PC-3 (cell line): ENCODE data around the gene KLF5. TPM values are rescaled to one million over a fixed set of nuclear protein-coding genes. Genes with fewer than 3 reads are reported as not detected.
A peak's percentile ranks its signal among the peaks of the same experiment; 100 is the strongest.

ENCODE experiments used
- ATAC-seq: fragments of 200-7000 bp; cut with Tn5 transposase; 2 replicates; pipeline ENCODE4 v1.9.1; 2020; ENCODE audit warnings: mild to moderate bottlenecking, moderate library complexity
- BruUV-seq: library from RNA; stranded (reverse); fragments of 400-500 nt; replicated peaks from 2 replicates; lab custom pipeline; 2021; lab: Mats Ljungman, UMichigan
- CTCF ChIA-PET: fragments of 300-600 bp; sonication (Branson Sonifier 250); formaldehyde crosslinking; loops from one replicate; lab custom pipeline; 2022; ENCODE audit warnings: antibody characterized with exemption; lab: Charles Lee
- POLR2A ChIA-PET: fragments of 300-600 bp; sonication (Branson Sonifier 250); formaldehyde crosslinking; loops from one replicate; lab custom pipeline; 2022; ENCODE audit warnings: antibody characterized with exemption; ENCODE audit not compliant: unreplicated experiment; lab: Charles Lee
- DNase-seq: peaks from one replicate; pipeline ENCODE4 v3.0.0-alpha.2; 2015
- H2AFZ ChIP-seq: fragments of 300-600 bp; sonication (generic); 2 replicates; pipeline ENCODE4 v1.6.0; 2016; ENCODE audit warnings: antibody characterized with exemption, low read length
- H3F3A ChIP-seq: fragments of 300-600 bp; sonication (generic); one replicate; pipeline ENCODE4 v1.6.0; 2017; ENCODE audit warnings: antibody characterized with exemption, low read length, control low read depth, mild to moderate bottlenecking; ENCODE audit not compliant: unreplicated experiment
- H3K27ac ChIP-seq: fragments of 300-600 bp; sonication (generic); 2 replicates; pipeline ENCODE4 v1.5.1; 2016; ENCODE audit warnings: mild to moderate bottlenecking, low read length
- H3K27me3 ChIP-seq: fragments of 300-600 bp; sonication (generic); 2 replicates; pipeline ENCODE4 v1.6.1; 2016; ENCODE audit warnings: low read length, mixed read lengths
- H3K36me3 ChIP-seq: fragments of 300-600 bp; sonication (generic); 2 replicates; pipeline ENCODE4 v1.6.1; 2016; ENCODE audit warnings: low read depth, mixed run types, low read length, mixed read lengths
- H3K4me1 ChIP-seq: fragments of 300-600 bp; sonication (generic); 2 replicates; pipeline ENCODE4 v1.5.1; 2016; ENCODE audit warnings: low read length; ENCODE audit not compliant: insufficient read depth
- H3K4me2 ChIP-seq: fragments of 300-600 bp; sonication (generic); 2 replicates; pipeline ENCODE4 v1.6.0; 2016; ENCODE audit warnings: low read length
- H3K4me3 ChIP-seq: fragments of 300-600 bp; sonication (generic); 2 replicates; pipeline ENCODE4 v1.5.1; 2016; ENCODE audit warnings: mild to moderate bottlenecking, low read length, mixed read lengths
- H3K79me2 ChIP-seq: fragments of 300-600 bp; sonication (generic); 2 replicates; pipeline ENCODE4 v1.6.1; 2017; ENCODE audit warnings: low read length, mixed read lengths
- H3K9ac ChIP-seq: fragments of 300-600 bp; sonication (generic); 2 replicates; pipeline ENCODE4 v1.6.0; 2016; ENCODE audit warnings: mild to moderate bottlenecking, low read length
- H3K9me2 ChIP-seq: fragments of 300-600 bp; sonication (generic); replicated peaks from 2 replicates; pipeline ENCODE4 v1.6.1; 2016; ENCODE audit warnings: mixed run types, low read length, mixed read lengths
- H3K9me3 ChIP-seq: fragments of 300-600 bp; sonication (generic); 2 replicates; pipeline ENCODE4 v1.6.1; 2016; ENCODE audit warnings: low read length, mixed read lengths
- H4K20me1 ChIP-seq: fragments of 300-600 bp; sonication (generic); 2 replicates; pipeline ENCODE4 v1.6.1; 2016; ENCODE audit warnings: low read length, mixed read lengths
- CTCF ChIP-seq: fragments of 300-600 bp; sonication (generic); conservative IDR thresholded peaks from 2 replicates; pipeline ENCODE4 v1.5.1; 2017; ENCODE audit warnings: antibody characterized with exemption, low read depth, mild to moderate bottlenecking, low read length
- EZH2 ChIP-seq: fragments of 300-600 bp; sonication (generic); IDR thresholded peaks from one replicate; pipeline ENCODE4 v1.6.1; 2017; ENCODE audit warnings: antibody characterized with exemption, mild to moderate bottlenecking, low read length; ENCODE audit not compliant: unreplicated experiment
- EZH2phosphoT487 ChIP-seq: fragments of 300-600 bp; sonication (generic); IDR thresholded peaks from 2 replicates; pipeline ENCODE4 v1.6.1; 2018; ENCODE audit warnings: mild to moderate bottlenecking, antibody characterized with exemption, low read length, borderline replicate concordance
- intact Hi-C: fragments of 100-400 bp; cut with micrococcal nuclease; formaldehyde crosslinking; loops from 2 replicates; pipeline ENCODE4 v1.9.0; 2023
- total RNA-seq: library from RNA; depleted of rRNA; stranded (reverse); fragments of >200 nt; gene quantifications from 2 replicates; pipeline ENCODE4 v1.2.3, GENCODE V29; 2014

The KLF5 gene
- total RNA-seq, 1 experiment from 2014 or later, result 53.7 TPM

- DNase-seq (no peak), ATAC-seq (no peak)
- Histone ChIP-seq H3K36me3 (no peaks in the 10 kb centered on the region), H3K79me2 (no peaks in the 10 kb centered on the region), H3K9me3 (no peaks in the 10 kb centered on the region), H4K20me1 (no peaks in the 10 kb centered on the region), H2AFZ (no peak overlapping the region), H3K4me2 (no peak overlapping the region), H3K27me3 (no peaks in the 10 kb centered on the region), H3K27ac (peak overlapping the region; percentile 98), H3K9me2 (no peaks in the 10 kb centered on the region), H3K9ac (peak overlapping the region; percentile 12; the same call in 1 of the 2 replicates), H3K4me1 (peaks cover 16% of the 10 kb centered on the region), H3F3A (no peaks in the 10 kb centered on the region), H3K4me3 (no peak overlapping the region)
- intact Hi-C loops, result loop anchor here (2.0 kb wide), 1 partner anchor 48 kb away; no protein-coding TSS in a partner anchor
- TSS peak; percentile 96 for BruUV-seq
- ChIA-PET POLR2A (no interaction called here), CTCF (no interaction called here)
- no peak for TF ChIP-seq EZH2phosphoT487
- no peak for TF ChIP-seq EZH2
- TF ChIP-seq CTCF, result no peak
Observed at GRCh38 chr13:73090823-73091187, 32.0 kb downstream of the KLF5 start.

- H3K9me3 ChIP-seq, result no peaks in the 10 kb centered on the region
- H4K20me1 ChIP-seq, result no peaks in the 10 kb centered on the region
- H3K79me2 ChIP-seq, result no peaks in the 10 kb centered on the region
- H2AFZ ChIP-seq, result no peak overlapping the region
- peaks cover 28% of the 10 kb centered on the region for H3K4me1 ChIP-seq
- H3K27me3 ChIP-seq, result no peaks in the 10 kb centered on the region
- ChIA-PET CTCF (no interaction called here), POLR2A (interaction anchor here (0.8 kb wide), 1 partner anchor 14 kb away, joined by 6 read pairs; no protein-coding TSS in a partner anchor)
- ATAC-seq (no peak), DNase-seq (no peak)
- no peaks in the 10 kb centered on the region for H3K36me3 ChIP-seq
- no peak for TF ChIP-seq CTCF
- TF ChIP-seq EZH2, result no peak
- no peak for TF ChIP-seq EZH2phosphoT487
- no TSS peak for BruUV-seq
- H3K4me2 ChIP-seq, result no peak overlapping the region
- H3K27ac ChIP-seq, result no peak overlapping the region
- intact Hi-C loops, result no loop called here
- no peak overlapping the region for H3K4me3 ChIP-seq
- H3K9ac ChIP-seq, result no peak overlapping the region
- no peaks in the 10 kb centered on the region for H3K9me2 ChIP-seq
- no peaks in the 10 kb centered on the region for H3F3A ChIP-seq
Observed at GRCh38 chr13:73092829-73093228, 34.0 kb downstream of the KLF5 start.

- BruUV-seq, result no TSS peak
- Histone ChIP-seq H3K4me2 (peak overlapping the region; percentile 44; the same call in 1 of the 2 replicates), H3K4me3 (no peak overlapping the region), H4K20me1 (no peaks in the 10 kb centered on the region), H3K27me3 (no peaks in the 10 kb centered on the region), H3K79me2 (no peaks in the 10 kb centered on the region), H3K9me3 (no peaks in the 10 kb centered on the region), H3F3A (no peaks in the 10 kb centered on the region), H3K4me1 (peaks cover 15% of the 10 kb centered on the region), H2AFZ (0 out of 2 replicates have a peak overlapping the region, but pooled peaks have one; percentile 32), H3K36me3 (no peaks in the 10 kb centered on the region), H3K9me2 (no peaks in the 10 kb centered on the region), H3K9ac (no peak overlapping the region), H3K27ac (peak overlapping the region; percentile 51)
- ATAC-seq (peak; percentile 74), DNase-seq (peak; percentile 90)
- intact Hi-C loops, result no loop called here
- ChIA-PET POLR2A (no interaction called here), CTCF (no interaction called here)
- no peak for TF ChIP-seq CTCF
- TF ChIP-seq EZH2phosphoT487, result no peak
- no peak for TF ChIP-seq EZH2
Observed at GRCh38 chr13:73096173-73096572, 37.4 kb downstream of the KLF5 start.
